HG03460 (cell line): ENCODE results near the gene TIMM44.
A peak's percentile ranks its signal among the peaks of the same experiment; 100 is the strongest.

Experiments used
- ATAC-seq: cut with Tn5 transposase; IDR thresholded peaks from one replicate; pipeline ENCODE4 v1.9.1; 2021; ENCODE audit not compliant: unreplicated experiment

TIMM44 gene

GRCh38 chr19:7943444-7944176 is at the start of gene TIMM44:
Gene TIMM44 (minus strand): TSS chr19:7943666. CDS start chr19:7943651, 15 bp downstream.
- peak; percentile 95 for ATAC-seq

- ATAC-seq = no peak
These were observed 49.1 kb upstream of the TIMM44 start for GRCh38 chr19:7992575-7992974.

GRCh38 chr19:7989071-7989575 is 45.7 kb upstream of the TIMM44 start:
- no peak for ATAC-seq

GRCh38 chr19:7988307-7988706 is 44.8 kb upstream of the TIMM44 start:
- no peak for ATAC-seq

- no peak for ATAC-seq
These were observed 43.8 kb upstream of the TIMM44 start for GRCh38 chr19:7987114-7987768.

- ATAC-seq = no peak
These were observed 43.1 kb upstream of the TIMM44 start for GRCh38 chr19:7986321-7987113.

GRCh38 chr19:7985481-7985911 is 42.0 kb upstream of the TIMM44 start:
- no peak for ATAC-seq

- ATAC-seq = no peak
These were observed 40.8 kb upstream of the TIMM44 start for GRCh38 chr19:7983995-7984837.

GRCh38 chr19:7983286-7983950 is 40.0 kb upstream of the TIMM44 start:
- no peak for ATAC-seq

GRCh38 chr19:7982651-7983099 is 39.2 kb upstream of the TIMM44 start:
- ATAC-seq = no peak

GRCh38 chr19:7982103-7982502 is 38.6 kb upstream of the TIMM44 start:
- ATAC-seq = no peak

GRCh38 chr19:7981661-7982060 is 38.2 kb upstream of the TIMM44 start:
- no peak for ATAC-seq

GRCh38 chr19:7981199-7981598 is 37.7 kb upstream of the TIMM44 start:
- ATAC-seq = no peak

- no peak for ATAC-seq
These were observed 37.2 kb upstream of the TIMM44 start for GRCh38 chr19:7980635-7981121.

- no peak for ATAC-seq
These were observed 36.7 kb upstream of the TIMM44 start for GRCh38 chr19:7980168-7980567.

GRCh38 chr19:7979559-7979958 is 36.1 kb upstream of the TIMM44 start:
- no peak for ATAC-seq

- ATAC-seq = no peak
These were observed 35.5 kb upstream of the TIMM44 start for GRCh38 chr19:7979011-7979410.

GRCh38 chr19:7978179-7978825 is 34.8 kb upstream of the TIMM44 start:
- ATAC-seq = no peak

- no peak for ATAC-seq
These were observed 34.2 kb upstream of the TIMM44 start for GRCh38 chr19:7977723-7978040.
